Stimulated activated CD8-positive, alpha-beta memory T cell treated with anti-CD3 and anti-CD28 coated beads, Interleukin-15, amount 100 ng/mL, for 1 hour (primary cell): ENCODE measurements around the gene ATXN1.
A peak's percentile ranks its signal among the peaks of the same experiment; 100 is the strongest.

Source experiments
- DNase-seq: peaks from one replicate; pipeline ENCODE4 v3.0.0-alpha.2; 2020; ENCODE audit warnings: low read depth

Gene ATXN1

DNA sequence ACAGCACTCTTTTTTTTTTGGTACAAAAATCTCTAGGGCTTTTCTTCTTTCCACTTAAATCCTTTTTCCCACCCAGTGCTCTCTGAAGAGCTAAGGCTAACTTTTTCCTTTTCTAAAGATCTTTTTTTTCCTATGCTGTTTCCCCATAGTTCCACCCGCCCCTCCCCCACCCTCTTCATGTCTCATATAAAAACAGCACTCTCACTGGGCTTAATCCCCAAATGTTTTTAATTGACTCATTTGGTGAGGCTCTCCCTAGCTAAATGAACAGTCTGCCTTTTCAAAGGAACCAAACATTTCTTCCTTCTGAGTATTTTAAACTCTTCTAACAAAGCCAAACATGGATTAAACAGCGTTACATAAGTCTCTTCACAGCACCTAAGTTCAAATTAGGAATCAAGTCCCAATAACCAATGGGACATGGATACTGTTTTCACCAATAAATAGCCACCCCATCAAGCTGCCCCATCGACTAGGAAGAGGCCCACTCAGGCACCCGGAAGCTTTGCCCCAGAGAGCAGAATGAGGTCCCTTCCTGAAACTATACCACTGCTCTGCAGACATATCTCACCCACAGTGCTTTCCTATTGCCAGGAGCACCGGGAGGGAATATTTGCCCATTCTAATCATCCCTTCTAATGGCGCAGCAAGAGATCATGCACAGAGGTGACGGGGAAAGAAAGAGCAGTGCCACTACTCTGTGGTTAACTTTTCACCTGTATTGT lies 63.7 kb downstream of the ATXN1 start:
- no peak for DNase-seq

DNA sequence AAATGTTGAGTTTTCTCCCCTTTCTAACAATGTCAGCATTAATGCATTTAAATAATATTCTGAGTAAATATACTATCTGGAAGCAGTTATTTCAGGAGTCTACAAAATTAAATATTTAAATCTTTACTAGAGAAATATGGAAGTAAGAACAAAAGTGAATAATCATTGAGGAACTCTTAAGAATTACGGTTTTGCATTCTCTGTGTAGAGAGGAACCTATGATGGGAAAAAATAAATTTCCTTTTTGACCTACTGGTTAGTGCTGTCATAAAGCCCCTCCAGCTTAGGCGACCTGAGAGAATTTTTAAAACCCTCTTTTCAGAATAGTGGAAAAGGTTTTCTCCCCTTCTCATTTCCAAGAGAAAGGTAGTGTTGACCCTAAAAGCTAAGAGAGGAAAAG lies 64.8 kb downstream of the ATXN1 start:
- DNase-seq, result no peak

DNA sequence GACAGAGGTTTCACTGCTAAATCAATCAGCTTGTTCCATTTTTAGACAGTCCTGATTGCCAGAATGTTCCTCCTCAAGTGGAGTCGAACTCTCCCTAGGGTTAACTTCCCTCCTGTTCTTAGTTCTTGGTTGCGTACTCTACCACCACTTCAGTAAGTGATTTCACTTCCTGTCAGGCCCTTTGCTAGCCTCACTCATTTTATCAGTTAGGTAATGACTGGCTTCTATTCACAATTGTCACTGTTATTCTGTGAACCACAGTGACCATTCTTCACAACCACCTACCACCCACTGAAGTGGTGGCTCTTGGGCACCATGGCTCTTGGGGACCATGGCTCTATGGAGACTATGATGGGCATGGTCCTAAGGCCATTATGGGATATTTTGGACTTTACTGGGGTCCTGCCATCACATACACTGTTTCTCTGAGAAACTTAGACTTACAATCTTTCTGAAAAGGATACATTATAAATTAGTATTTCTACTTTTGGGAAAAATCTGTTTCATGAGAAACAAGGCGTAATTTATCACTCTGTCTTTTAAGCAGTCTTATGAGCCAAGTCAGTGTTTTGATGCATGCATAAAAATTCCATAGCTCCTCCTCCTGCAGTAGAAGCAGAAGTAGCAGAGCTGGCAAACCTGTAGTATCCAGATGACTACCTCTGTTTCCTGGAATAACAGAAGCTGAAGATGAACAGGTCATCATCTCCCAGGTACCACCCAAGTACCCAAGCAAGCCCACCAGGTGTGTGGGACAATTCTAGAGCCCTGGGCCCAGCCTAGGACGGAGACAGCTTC lies 66.3 kb downstream of the ATXN1 start:
- no peak for DNase-seq

DNA sequence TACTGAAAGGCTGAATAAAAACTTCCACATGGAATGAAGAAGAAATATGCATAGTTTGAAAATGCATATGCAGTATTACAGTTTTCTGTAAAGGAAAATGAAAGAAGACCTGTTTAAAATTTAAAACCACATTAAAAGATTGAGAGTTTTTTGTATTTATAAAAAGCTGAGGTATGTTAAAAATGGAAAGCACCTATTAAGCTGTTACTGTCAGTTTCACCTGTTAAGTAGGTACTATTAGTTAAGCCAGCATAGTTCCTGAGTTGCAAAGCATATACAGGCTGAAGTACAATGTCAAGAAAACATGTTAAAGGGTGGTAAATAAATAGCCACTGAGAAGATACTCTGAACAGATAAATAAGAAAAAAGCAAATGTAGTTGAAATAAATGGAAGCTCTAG lies 69.9 kb downstream of the ATXN1 start:
- no peak for DNase-seq

DNA sequence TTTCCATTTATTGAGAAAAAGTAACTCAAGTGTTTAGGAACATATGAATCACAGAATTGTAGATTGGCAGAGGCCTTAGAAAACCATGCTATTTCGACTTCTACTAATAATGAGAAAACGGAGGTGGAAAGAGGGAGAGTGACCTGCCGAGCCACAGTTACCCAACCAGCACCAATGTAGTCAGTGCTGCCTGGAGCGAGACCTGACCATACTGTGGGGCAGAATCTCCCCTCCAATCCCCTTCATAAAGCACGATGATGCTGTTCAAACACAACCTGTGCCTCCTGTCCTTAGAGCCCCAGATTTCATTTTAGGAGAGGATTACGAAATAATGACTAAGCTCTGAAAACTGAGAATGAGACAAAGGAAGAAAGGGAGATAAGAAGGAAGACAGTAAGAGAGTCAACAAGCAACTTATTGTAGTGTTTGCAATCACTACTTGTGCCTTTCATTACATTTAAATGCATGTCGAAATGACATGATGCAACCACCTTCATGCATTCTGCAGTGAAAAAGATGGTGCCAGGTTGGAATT lies 70.6 kb downstream of the ATXN1 start:
- DNase-seq, result no peak

DNA sequence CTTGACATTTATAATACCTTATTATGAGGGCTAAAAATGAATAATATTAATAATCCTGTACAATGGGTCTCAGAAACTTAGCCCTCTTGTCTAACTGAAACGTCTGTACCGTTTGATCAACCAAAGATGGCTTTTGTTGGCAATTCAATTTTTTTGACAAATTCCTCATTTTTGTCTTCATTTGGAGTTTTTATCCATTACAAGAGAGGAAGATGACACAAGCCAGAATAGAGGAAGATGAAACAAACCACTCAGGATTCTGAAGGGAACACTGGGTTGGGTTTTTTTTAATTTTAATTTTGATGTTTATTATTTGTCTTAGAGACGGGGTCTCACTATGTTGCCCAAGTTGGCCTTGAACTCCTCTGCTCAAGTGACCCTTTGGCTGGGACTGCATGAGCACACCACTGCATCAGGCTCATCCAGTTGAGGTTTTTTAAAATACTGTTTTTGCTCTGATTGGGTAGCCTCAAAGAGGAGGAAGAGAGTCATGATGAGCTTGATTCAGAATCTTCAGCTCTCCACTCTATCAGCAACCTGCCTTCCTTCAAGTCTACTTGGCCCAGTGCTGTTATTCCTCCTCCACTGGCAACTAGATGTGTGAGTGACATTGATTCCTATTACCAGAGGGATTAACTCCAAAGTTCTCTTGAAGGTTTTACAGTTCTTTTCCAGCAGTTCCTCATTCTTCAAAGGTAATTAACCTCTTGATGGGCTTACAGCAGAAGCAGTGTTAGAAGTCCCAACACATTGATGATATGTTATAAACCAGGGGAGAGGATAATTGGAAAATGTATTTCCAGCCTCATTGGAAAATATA lies 71.3 kb downstream of the ATXN1 start:
- no peak for DNase-seq

DNA sequence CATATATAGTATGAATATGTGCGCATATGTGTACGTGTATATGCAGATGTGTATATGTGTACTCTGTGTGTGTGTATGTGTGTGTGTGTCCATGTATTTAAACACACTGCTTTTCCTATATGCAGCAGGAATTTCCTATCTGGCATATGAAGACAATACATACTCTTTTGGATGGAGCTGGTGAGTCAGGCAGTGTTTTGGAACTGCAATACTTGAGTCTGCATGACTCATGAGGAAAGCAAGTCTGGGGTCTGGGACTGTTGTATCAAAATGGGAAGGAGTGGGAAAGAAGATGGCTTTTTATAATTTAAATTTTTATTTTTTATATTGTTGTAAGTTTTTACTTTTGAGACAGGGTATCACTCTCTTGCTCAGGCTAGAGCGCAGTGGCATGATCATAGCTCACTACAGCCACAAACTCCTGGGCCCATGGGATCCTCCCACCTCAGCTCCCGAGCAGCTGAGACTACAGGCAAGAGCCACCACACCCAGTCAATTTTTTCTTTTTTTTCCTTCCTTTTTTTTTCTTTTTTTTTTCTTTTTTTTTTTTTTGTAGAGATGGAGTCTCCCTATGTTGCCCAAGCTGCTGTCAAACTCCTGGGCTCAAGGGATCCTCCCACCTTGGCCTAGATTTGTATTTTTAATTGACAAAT lies 72.2 kb downstream of the ATXN1 start:
- DNase-seq, result no peak

DNA sequence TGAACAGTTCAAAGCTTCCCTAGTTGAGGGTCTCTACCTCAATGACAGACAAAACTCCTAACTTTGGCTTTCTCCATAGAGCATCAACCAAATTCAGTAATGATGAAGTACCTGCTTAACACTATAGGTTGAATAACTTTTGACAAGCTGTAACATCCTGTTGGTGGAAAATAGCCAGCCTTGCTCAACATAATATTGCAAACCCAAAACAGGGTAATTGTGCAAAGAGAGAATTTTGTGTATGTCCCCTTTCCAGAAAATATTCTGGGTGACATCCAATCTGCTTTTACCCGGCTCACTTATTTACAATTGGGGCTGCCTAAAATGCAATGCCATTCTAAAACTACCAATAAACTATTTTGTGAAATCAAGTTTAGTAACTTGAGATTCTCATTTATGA lies 72.8 kb downstream of the ATXN1 start:
- DNase-seq, result no peak

DNA sequence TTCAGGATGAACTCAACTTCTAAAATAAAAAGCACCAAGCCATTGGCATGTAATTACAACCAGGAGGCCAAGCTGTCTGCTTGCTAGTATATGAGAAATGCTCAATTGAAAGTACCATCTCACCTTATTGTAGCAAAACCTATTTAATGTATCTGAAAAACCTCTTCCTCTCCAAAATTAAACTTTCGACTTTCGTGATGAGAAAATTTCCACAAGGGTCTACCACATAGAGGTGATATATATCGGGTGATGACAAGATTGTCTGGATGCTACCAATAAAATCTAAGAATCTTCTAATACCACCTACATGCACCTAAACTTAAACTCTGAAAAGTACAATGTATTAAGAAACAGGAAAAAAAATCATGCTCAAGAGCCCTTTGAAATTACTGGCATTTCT lies 74.2 kb downstream of the ATXN1 start:
- DNase-seq, result no peak

DNA sequence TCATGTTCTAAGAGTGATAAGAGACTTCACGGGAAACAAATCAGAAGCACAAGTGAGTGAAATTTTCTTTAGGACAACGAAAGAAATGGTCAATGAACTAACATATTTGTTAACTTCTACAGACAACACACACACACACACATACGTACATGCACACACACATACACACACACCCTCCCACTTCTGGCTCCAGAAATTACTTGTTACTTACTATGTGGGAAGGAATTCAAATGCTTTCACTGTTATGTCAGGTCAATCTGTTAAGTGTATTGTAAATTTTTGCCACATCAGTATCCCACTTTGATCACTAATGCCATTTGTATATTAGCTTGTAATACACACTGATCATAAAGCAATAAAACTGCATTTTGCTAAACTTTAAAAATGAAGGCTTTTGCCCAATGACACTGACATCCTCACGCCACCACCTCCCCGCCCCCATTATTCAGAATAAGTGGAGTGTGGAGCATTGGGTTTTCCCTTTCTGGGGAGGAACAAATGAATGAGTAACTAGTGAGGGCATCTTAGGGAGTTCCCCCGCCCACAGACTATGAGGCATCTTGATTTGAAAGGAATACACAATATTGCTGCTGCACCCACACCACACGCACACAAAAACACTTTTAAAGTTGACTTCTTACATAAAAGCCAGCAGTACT lies 76.2 kb downstream of the ATXN1 start:
- peak; percentile 30 for DNase-seq

DNA sequence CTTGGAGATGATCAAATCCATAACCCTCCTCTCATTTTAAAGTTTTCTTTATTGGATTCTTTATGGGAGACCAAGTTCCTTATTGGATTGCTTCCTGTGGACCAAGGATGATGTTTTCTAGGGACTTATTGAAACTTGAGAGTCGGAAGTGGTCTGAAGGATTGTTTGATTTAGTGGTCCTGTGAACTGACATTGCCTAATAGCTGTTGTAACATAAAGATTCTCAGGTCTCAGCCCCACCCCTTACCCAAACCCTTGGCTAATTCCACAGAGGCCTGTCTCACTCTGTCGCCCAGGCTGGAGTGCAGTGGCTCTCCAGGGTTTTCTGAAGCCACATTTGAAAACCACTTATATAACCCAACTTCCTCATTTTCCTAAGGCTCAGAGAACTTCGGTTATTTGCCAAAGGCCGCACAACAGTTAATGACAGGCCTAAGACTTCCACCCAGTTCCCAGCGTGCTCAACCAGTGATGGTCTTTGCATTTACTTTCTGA lies 77.0 kb downstream of the ATXN1 start:
- DNase-seq, result no peak

DNA sequence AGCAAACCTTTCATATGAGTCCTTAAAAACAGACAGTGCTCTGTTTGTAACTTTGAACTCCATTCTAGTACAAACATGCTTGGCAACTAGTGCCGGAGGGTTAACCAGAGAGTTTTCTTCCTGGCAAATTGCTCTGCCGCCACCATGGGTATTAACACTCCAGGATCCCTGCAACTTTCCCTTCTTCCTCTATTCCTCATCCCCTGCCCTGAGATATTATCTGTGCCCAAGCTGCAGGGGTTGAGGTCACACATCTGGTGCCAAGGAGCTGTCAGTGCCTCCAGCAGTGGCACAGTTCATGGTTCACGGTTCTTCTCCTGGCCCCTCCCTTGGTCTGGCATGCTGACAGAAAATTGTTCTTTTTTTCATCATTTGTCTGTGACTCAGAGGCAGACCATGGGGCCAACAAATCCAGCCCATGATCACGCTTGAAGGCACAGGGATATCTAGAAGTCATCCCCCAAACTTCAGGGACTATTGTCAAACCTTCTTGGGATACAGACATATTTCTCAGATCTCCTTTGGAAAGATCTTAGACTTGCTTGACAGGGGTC lies 77.5 kb downstream of the ATXN1 start:
- no peak for DNase-seq

DNA sequence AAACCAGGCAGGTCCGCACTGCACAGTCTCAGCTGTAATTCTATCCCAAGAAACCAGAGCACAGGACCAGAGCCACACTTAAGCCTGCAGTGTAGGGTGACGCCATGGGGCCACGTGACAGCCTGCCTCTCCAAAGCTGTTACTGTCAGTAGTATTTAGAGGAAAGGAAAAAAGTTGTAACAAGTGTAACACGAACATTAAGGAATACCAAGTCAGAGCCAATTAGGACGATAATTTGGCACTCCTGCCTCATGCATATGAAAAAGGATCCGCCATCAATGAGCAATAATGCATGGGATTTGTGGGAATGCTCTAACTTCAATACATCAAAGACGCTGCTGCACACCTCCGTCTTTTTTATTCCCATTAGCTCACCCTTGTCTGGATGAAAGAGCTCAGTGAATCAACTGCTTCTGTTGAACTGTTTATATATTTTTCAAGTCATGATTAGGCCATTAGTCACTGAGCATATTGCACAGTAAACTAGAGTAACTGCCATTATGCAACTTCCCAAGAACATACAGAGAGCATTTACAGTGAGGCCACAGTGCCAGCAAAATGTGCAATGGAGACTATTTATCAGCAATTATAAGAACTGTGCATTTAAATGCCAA lies 79.9 kb downstream of the ATXN1 start:
- DNase-seq, result no peak

DNA sequence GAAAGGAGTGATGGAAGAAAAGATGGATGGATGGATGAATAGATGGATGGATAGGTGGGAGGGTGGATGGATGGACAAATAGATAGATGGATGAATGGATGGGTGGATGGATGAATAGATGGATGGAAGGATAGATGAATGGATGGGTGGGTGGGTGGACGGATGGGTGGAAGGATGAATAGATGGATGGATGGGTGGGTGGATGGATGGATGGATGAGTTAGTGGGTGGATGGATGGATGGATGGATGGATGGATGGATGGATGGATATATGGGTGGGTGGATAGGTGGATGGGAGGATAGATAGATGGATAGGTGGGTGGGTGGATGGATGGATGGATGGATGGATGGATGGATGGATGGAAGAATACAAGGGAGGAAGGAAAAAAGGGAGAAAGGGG lies 82.2 kb downstream of the ATXN1 start:
- no peak for DNase-seq

DNA sequence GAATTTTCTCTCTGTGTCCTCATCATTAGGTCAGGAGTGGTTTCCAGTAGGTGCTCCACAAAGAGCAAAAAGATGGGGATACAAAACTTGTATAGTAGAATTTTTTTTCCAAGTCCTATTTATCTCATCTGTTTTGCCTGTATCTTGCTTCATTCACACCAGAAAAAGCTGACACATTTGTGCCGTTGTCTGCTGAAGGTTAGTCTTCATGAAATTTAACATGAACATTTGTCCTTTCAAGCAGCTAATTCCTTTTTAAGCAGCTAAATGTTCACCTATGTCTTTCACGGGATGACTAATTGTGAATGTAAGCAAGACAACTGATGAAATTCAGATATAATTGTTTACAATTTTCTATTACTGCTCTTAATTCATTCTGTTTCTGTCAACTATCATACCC lies 83.8 kb downstream of the ATXN1 start:
- no peak for DNase-seq

DNA sequence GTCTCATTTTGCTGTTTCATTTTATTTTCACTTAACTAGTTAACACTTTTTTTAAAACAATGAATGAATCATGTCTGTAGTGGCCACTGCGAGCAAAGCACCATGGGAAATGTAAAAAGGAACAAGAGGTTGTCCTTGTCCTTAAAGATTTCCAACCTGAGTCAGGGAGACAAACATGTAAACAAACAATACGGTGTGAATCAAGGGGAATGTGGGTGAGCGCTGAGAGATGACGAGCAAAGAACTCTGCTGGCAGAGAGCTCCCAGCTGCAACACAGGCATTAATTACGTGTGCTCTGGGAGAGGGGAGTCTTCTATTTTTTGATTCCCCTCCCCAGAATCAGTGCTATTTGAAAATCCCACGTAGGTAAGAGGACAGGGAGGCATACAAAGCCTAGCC lies 84.3 kb downstream of the ATXN1 start:
- DNase-seq, result no peak

DNA sequence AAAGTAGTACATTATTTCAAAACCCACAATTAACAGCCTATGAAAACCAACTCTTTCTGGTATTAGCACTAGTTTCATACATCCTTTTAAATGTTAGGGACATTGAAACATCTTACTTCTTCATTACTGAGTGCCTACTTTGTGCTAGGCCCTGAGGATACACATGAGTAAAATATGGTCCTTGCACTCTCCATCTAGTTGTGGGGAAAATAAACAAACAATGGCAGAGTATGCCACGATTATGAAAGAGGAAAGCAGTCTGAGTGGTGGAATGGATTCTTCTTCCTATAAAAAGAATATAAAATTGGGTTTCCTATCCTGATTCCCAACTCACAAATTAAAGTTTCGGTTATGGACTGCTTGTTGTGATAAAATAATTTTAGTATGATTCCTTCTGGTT lies 84.9 kb downstream of the ATXN1 start:
- no peak for DNase-seq

DNA sequence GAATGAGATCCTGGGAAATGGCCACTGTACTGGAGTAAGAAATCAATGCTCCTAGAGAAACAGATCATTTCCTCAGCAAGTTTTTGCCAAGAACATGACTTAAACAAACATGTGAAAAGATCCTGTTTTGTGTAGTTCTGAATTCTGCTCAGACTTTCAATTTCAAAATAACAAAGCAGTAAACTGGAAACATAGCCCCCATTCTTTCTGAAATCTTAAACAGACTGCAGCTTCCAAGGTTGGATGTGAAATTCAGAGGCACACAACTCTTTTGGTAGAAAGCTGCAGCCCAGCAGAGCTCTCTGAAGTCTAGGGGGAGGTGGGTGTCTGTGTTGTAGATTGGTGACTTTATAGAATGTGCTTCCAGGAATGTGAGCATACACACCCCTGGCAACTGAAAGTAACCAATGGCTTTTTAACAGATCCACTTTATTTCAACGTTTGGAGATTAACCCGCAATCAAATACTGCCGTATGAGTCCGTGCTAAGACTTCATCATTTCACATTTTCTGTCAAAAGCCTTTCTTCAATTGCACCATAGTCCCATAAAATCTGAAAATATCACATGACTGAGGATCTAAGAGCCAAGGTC lies 86.4 kb downstream of the ATXN1 start:
- DNase-seq, result no peak

DNA sequence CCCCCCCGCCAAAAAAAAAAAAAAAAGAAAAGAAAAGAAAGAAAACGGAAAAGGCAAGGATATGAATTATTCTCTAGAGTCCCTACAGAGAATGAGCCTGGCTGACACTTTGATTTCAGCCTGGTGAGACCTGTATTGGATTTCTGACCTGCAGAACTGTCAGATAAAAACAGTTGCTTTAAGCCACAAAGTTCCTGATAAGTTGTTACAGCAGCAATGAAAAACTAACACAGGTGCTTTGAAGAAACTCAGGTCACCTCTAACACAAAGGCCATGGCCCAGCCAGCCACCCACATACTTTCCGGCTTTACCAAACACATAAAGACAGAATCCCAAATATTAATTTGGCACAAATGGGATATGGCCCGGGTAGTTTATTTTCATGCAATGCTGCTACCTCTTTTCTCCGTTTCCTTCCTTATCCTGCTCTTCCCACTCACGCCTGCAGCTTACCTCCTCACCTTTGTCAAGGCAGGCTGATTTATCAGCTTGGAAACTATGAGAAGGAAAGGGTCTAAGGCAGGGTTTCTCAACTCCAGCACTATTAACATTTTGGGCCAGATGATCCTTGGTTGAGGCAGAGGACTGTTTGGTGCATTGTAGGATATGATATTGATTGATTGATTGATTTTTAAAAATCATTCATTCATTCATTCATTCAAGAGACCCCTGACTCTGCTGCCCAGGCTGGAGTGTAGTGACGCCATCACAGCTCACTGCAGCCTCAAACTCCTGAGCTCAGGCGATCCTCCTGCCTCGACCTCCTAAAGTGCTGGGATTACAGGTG lies 88.1 kb downstream of the ATXN1 start:
- no peak for DNase-seq
